HG03060 (cell line): Measurements from ENCODE around the gene ARSG.

Experiments used
- ATAC-seq: cut with Tn5 transposase; IDR thresholded peaks from one replicate; pipeline ENCODE4 v1.9.1; 2021; ENCODE audit warnings: low read depth, moderate number of reproducible peaks; ENCODE audit not compliant: unreplicated experiment

The ARSG gene

GRCh38 chr17:68422821-68423220 lies 131.5 kb downstream of the ARSG start:
- ATAC-seq: no peak

GRCh38 chr17:68423251-68423650 lies 132.0 kb downstream of the ARSG start:
- ATAC-seq: no peak

GRCh38 chr17:68424203-68424602 lies 132.9 kb downstream of the ARSG start:
- ATAC-seq: no peak

- ATAC-seq: no peak
Measured at GRCh38 chr17:68424861-68425260, 133.6 kb downstream of the ARSG start.

- ATAC-seq: no peak
Measured at GRCh38 chr17:68425979-68426378, 134.7 kb downstream of the ARSG start.

GRCh38 chr17:68427575-68427974 lies 136.3 kb downstream of the ARSG start:
- ATAC-seq: no peak

- no peak for ATAC-seq
Measured at GRCh38 chr17:68428498-68429172, 137.3 kb downstream of the ARSG start.

GRCh38 chr17:68429881-68430280 lies 138.6 kb downstream of the ARSG start:
- ATAC-seq: no peak

- ATAC-seq: no peak
Measured at GRCh38 chr17:68431045-68431608, 139.8 kb downstream of the ARSG start.

- no peak for ATAC-seq
Measured at GRCh38 chr17:68431661-68432071, 140.4 kb downstream of the ARSG start.

- no peak for ATAC-seq
Measured at GRCh38 chr17:68432086-68432864, 141.0 kb downstream of the ARSG start.

GRCh38 chr17:68433211-68433610 lies 141.9 kb downstream of the ARSG start:
- ATAC-seq: no peak

- ATAC-seq: no peak
Measured at GRCh38 chr17:68433911-68434508, 142.7 kb downstream of the ARSG start.

GRCh38 chr17:68435361-68435760 lies 144.1 kb downstream of the ARSG start:
- no peak for ATAC-seq

- ATAC-seq: no peak
Measured at GRCh38 chr17:68435876-68436842, 144.9 kb downstream of the ARSG start.

GRCh38 chr17:68437979-68438822 lies 146.9 kb downstream of the ARSG start:
- no peak for ATAC-seq

GRCh38 chr17:68439656-68440290 lies 148.5 kb downstream of the ARSG start:
- ATAC-seq: no peak

GRCh38 chr17:68440526-68440925 lies 149.2 kb downstream of the ARSG start:
- ATAC-seq: no peak
